Kidney glomerular epithelial cell (primary cell): ENCODE measurements around the gene SYT15B.
"Not testable (repeated sequence)": the region's sequence is repeated elsewhere in the genome, so short reads cannot be mapped to it uniquely, and the experiment has no call there.

Source experiments
- DNase-seq: peaks from one replicate; lab custom pipeline; 2025; lab: John Stamatoyannopoulos, UW

The SYT15B gene

GRCh38 chr10:47763554-47764175 lies at the start of gene SYT15B:
SYT15B (minus strand) TSS chr10:47763592; CDS start chr10:47762640, 952 bp downstream.
- not testable (repeated sequence) for DNase-seq

- DNase-seq = not testable (repeated sequence)
Observed at GRCh38 chr10:47779590-47779989, 16.2 kb upstream of the SYT15B start.

DNA sequence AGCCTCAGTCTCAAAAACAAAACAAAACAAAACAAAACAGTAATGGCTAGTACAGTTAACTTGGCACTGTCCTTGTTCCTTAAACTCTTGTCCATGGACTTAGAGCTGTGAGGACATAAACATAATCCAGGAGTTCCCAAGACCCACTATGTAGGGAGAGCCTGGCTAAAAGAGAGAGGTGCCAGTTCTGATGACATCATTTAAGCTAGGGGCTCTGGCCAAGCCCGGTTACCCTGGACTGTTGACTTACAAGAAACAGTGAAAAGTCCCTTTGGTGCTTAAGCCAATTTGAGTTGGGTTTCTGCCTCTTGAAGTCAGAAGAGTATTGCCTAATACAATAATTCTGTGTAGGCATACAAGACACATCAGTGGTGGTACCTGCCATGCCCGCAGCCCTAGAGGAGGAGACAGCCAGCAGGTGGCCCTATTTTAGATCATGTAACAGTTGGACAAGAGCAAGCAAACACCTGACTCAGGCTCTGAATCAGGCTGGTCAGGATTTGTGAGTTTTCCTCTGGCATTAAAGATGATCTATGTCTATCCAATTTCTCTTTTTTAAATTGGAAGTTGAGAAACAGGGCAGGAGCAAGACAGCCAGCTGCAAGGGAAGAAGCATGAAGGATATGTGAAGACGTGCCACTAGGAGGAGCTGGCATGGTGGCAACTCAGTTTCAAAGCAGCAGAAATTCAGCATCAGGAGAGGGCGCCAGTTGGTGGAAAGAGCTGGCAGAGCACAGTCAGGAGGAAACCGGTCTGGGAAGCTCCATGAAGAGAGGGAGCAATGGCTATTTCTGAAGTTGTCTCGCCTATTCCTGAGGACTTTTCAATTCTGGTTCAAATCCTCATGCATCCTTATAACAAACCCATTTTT lies 12.2 kb upstream of the SYT15B start:
- DNase-seq = peak; percentile 25

DNA sequence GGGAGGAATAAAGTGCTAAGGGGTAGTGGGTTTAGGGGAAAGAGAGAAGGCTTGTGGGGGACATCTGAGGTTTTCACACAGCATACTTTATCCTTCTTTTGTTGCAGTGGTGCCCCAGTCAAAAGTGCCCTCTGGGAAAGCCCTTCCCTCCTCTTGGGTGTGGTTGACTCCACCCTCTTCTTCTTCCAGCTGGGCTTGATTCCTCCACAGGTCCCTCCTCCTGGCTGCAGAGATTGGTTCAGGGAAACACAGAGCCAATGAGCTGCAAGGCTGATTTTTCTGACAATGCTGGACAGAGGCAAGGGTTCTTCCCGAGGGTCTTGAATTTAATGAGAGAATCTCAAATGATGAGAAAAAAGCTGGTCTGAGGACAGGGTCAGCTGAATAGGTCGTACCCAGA lies 7.4 kb upstream of the SYT15B start:
- DNase-seq = not testable (repeated sequence)

DNA sequence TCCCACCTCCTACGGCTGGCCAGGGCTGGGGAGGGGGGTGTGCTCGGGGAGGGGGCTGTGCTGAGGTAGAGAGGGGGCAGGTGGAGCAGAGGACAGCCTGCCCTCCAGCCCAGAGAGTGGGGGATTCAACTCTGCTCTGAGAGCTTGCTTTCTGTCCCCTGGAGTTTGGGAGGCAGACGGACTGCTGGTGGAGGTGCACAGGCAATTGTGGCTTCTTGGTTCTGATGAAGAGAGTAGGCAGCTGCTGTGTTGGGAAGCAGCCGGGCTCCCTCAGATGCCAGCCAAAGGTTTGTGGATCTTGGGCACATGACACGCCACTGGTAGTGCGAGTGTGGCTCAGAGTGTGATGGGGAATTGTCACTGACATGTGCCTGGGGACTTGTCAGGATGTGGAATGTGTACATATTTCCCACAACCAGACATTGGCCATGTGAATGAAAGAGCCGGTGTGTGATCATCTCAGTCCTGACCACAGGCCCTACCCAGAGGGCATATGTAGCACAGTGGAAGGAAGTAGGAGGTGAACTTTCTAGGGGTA lies 5.3 kb upstream of the SYT15B start:
- not testable (repeated sequence) for DNase-seq

DNA sequence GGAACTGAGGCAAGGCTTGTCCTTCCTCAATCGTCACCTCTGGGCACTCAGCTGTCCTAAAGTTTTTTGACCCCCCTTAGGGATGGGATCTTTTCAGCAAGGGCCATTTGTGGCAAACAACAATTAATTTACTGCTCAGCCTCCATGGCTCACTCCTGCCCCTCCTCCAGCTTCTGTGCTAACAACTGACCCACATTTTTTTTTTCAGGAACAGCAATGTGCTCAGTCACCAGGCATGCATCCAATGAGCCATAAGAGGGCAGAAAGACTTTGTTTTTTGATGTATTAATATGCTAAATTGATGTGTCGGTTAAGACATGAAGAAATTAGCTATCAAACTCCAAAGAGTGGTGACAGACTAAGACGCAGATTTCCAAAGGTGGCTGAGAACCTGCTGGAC lies 4.7 kb upstream of the SYT15B start:
- DNase-seq = peak; percentile 22

DNA sequence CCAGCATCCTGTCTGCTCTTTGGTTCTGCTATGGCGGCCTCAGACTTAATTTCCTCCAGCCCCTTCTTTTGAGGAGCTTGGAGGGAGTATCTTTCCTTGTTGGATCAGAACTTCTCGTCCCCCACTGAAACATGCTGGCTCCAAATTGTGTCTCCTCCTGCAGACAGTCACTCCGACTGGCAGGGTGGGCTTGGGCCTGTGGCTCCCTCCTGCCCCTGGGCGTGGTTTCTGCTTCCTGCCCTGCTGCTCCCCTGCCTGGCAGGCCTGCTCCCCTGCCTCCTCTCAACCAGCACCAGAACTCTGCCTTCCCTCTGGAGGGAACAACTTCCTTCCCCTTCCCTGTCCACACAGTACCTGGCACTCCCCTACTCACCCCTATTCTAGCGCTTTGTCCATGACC lies 3.8 kb upstream of the SYT15B start:
- not testable (repeated sequence) for DNase-seq

DNA sequence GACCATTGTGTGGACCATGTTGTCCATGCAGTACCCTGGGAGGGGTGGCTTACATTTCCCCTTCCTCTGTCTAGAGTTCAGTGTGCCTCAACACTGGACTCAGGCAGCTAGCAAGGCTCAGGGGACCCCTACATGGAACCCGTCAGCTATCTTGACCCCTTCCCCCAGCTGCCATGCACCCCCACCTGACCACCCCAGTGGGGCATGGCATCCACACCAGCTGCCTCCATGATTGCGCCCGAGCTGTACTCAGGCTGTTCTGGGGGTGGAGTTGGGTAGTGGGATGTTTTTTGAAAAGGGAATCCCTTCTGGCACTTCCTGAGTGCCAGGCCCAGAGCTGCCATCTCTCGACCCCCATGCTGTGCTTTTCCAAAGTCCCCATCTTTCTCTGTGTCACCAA lies 1.8 kb upstream of the SYT15B start:
- not testable (repeated sequence) for DNase-seq

DNA sequence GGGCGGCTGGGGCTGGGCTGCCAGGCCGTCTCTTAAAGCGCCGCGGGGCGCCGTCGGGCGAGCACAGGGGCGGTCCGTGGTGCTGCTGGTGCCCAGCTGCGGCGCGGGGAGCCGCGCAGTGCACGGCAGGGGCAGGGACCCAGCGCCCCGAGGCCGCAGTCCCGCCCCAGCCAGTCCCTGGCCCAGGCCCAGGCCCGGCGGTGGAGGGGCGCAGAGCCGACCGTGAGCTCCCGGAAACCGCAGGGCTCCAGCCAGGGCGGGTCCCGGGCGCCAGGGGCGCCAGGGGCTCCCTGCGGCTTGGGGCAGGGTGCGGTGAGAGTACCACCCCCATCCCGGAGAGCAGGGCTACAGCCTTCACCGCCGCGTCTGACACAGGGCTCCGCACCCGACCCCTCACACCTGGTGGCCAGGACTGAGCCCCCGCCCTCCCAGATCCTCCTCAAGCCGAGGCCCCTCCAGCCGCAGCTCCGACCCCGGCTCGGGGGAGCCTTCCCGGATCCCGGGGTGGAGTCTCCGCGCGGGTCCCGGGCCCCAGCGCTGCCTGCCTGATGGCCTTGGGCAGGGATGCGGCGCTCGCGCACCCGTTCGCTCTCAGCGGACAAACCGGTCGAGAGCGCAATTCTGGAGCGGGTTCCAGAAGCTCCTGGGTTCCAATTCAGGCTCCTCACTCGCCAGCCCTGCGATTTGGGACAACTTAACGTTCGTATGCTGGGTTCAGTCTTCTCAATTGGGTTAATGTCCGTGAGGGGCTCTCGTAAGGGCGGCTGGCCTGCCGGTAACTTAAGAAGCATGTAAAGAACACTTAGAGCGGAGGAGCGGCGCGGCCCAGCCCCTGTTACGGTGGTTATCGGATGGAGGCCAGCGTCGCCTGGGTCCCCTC lies 478 bp downstream of the SYT15B start:
- DNase-seq = not testable (repeated sequence)

GRCh38 chr10:47758855-47759254 lies 4.5 kb downstream of the SYT15B start:
- not testable (repeated sequence) for DNase-seq

DNA sequence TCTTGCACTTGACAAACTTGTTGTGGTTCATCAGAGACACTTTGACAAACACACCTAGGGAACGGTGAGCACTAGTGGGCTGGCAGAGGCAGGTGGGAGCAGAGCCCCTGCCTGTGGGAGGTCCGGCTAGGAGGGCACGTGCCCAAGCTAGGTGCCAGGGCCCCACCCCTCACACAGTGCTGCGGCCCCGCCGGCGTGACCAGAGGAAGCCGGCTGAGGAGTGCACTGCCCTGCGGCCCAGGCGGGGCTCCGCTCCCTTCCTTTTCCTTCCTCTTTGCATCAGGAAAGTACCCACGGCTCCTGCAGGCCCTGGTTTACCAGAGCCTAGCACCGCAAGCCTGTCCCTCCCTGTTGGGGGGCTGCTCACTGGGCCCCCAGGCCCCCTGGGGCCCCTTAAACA lies 7.2 kb downstream of the SYT15B start:
- not testable (repeated sequence) for DNase-seq

DNA sequence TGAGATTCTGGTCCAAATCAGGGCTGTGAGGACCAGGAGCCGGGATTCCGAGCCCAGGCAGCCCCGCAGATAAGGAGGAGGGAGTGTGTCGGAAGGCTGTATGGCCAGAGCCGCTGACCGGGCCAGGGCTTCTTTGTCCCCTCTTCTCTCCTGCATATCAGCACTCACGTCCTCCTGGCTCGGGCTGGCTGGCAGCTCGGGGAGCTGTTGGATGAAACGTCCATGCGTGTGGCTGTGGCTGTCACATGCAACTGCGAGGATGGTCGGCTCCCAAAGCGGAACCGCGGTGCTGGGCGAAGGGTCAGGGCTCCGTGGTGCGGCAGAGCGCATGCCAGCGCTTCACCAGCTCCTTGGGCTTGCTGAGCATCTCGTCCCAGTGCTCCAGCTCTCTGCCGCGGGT lies 9.5 kb downstream of the SYT15B start:
- not testable (repeated sequence) for DNase-seq

GRCh38 chr10:47753176-47753575 lies 10.2 kb downstream of the SYT15B start:
- not testable (repeated sequence) for DNase-seq

GRCh38 chr10:47751821-47752220 lies 11.6 kb downstream of the SYT15B start:
- DNase-seq = not testable (repeated sequence)

DNA sequence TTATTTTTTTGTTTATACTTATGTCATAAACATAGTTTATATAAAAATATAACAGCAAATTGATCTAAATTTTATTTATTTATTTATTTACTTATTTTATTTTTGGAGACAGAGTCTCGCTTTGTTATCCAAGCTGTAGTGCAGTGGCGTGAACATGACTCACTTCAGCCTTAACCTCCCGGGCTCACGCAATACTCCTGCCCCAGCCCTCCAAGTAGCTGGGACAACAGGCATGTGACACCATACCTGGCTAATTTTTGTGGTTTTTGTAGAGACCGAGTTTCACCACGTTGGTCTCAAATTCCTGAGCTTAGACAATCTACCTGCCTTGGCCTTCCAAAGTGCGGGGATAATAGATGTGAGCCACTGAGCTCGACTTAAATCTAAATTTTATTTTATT lies 13.0 kb downstream of the SYT15B start:
- DNase-seq = not testable (repeated sequence)

DNA sequence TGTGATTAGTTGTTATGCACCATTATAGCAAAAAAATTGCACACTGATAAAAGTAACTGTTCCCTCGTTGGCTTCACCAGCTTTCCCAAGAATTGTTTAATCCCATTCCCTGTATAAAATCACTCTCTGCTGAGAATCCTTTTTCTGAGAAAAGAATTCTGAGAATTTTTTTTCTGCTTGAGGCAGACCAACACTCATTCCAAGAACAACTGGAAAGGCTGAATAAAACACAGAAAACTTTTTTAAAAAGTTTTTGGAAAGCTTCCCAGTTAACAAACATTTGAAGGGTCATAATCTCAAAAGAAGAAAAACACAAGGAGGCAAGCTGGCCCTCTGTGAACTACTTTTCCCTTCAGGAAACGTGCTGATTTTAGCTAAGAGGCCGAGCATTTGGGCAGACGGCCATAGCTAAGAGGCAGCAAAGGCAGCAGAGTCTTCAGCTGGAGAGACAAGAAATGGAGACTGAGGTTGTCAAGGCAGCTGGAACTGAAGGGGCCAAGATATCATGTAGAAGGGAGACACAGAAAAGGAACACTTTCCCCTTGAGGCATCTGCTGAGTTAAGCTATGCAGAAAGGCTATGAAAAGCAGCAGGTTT lies 16.5 kb downstream of the SYT15B start:
- DNase-seq = not testable (repeated sequence)

DNA sequence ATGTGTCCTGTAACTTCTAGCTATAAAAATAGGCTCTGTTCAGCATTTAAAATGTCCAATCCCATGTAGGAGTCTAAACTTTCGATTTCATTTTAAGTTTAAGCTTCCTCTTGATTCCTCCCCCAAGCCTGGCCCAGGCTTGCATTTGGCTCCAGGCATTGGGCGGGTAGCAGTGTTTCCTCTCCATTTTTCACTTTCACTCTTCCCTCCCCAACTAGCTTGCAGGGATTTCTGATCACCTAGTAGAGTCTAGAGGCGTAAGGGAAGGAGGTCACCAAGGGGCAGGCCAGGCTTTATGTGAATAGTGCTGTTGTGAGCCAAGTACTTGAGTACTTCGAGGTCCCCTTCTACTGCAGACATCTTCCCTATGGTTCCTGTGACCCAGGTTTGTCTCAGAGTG lies 18.5 kb downstream of the SYT15B start:
- not testable (repeated sequence) for DNase-seq

GRCh38 chr10:47743611-47744550 lies 19.5 kb downstream of the SYT15B start:
- not testable (repeated sequence) for DNase-seq

GRCh38 chr10:47740868-47741267 lies 22.5 kb downstream of the SYT15B start:
- not testable (repeated sequence) for DNase-seq

DNA sequence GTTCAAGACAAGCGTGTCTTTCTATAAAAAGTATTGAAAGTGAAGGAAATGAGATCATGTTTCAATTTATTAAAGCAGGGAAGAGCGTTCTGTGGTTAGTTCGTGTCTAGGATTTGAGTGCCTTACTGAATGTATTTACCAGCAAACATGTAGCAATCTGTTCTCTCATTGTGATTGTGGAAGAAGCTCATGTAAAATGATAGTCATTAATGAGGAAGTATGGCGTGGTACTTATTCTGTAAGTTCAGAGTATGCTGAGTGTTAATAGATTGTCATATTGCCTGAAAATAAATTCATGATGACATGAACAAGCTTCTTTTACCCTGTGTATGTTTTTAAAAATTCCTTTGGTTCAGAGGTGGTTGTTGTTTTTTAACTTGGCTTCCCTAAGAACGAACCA lies 32.5 kb downstream of the SYT15B start:
- not testable (repeated sequence) for DNase-seq
